CD8-positive, alpha-beta memory T cell (primary cell): ENCODE results near the gene ZSWIM4. TPM values are rescaled to one million over a fixed set of nuclear protein-coding genes. Genes with fewer than 3 reads are reported as not detected.

ENCODE experiments used
- CTCF ChIA-PET: fragments of 350-600 bp; sonication (Branson Sonifier 250); formaldehyde crosslinking; loops from one replicate; lab custom pipeline; 2021; ENCODE audit warnings: antibody characterized with exemption; lab: Charles Lee
- POLR2A ChIA-PET: fragments of 350-600 bp; sonication (Branson Sonifier 250); formaldehyde crosslinking; loops from one replicate; lab custom pipeline; 2021; ENCODE audit warnings: antibody characterized with exemption; lab: Charles Lee
- DNase-seq, 5 donors: peaks; one replicate each; pipeline versions ENCODE4 v3.0.0 to v3.0.0-alpha.2; 2020 to 2022; ENCODE audit warnings: mixed read lengths in 1 of 5
- H3K27ac ChIP-seq: one replicate; pipeline ENCODE4 v1.7.0; 2013; ENCODE audit warnings: low read depth, mild to moderate bottlenecking, low read length, moderate library complexity
- H3K27me3 ChIP-seq: 2 replicates; pipeline ENCODE4 v1.7.0; 2013; ENCODE audit warnings: low read length, mild to moderate bottlenecking; ENCODE audit not compliant: insufficient read depth, poor library complexity, severe bottlenecking
- H3K36me3 ChIP-seq: 2 replicates; pipeline ENCODE4 v1.7.0; 2013; ENCODE audit warnings: mild to moderate bottlenecking, low read length, moderate library complexity; ENCODE audit not compliant: insufficient read depth
- H3K4me1 ChIP-seq: 2 replicates; pipeline ENCODE4 v1.7.0; 2013; ENCODE audit warnings: mild to moderate bottlenecking, low read length, moderate library complexity; ENCODE audit not compliant: insufficient read depth
- H3K4me3 ChIP-seq: 2 replicates; pipeline ENCODE4 v1.7.0; 2013; ENCODE audit warnings: mild to moderate bottlenecking, low read length
- H3K9me3 ChIP-seq: 2 replicates; pipeline ENCODE4 v1.7.0; 2013; ENCODE audit warnings: mild to moderate bottlenecking, low read length
- H3K27ac Mint-ChIP-seq, 8 donors: one replicate each; pipeline ENCODE4 v1.8.0; 2020 to 2021; ENCODE audit warnings: mixed read lengths in 8 of 8, mild to moderate bottlenecking in 6 of 8, inconsistent platforms in 3 of 8, moderate library complexity in 3 of 8
- H3K27me3 Mint-ChIP-seq, 2 donors: one replicate each; pipeline ENCODE4 v1.8.0; 2020 to 2021; ENCODE audit warnings: mixed read lengths in 2 of 2, mild to moderate bottlenecking in 1 of 2, moderate library complexity in 1 of 2
- H3K36me3 Mint-ChIP-seq, 3 donors: one replicate each; pipeline ENCODE4 v1.8.0; 2020 to 2021; ENCODE audit warnings: mixed read lengths in 3 of 3, inconsistent platforms in 1 of 3, mild to moderate bottlenecking in 1 of 3
- H3K4me1 Mint-ChIP-seq, 3 donors: one replicate each; pipeline ENCODE4 v1.8.0; 2020 to 2021; ENCODE audit warnings: mixed read lengths in 3 of 3, inconsistent platforms in 1 of 3, mild to moderate bottlenecking in 1 of 3
- H3K4me3 Mint-ChIP-seq, 7 donors: one replicate each; pipeline ENCODE4 v1.8.0; 2020 to 2021; ENCODE audit warnings: mixed read lengths in 7 of 7, mild to moderate bottlenecking in 6 of 7, moderate library complexity in 4 of 7, inconsistent platforms in 2 of 7
- H3K9me3 Mint-ChIP-seq, 5 donors: one replicate each; pipeline ENCODE4 v1.8.0; 2020 to 2022; ENCODE audit warnings: mixed read lengths in 5 of 5, mild to moderate bottlenecking in 3 of 5, moderate library complexity in 2 of 5, inconsistent platforms in 1 of 5
- polyA plus RNA-seq: library from polyadenylated mRNA; unstranded; fragments of 300-500 nt; fragmentation: Illumina TruSeq; gene quantifications from one replicate; pipeline ENCODE4 v1.2.3, GENCODE V29; 2021
- total RNA-seq, 2 experiments: library from RNA; stranded (reverse); gene quantifications; one replicate each; pipeline ENCODE4 v1.2.3, GENCODE V29; 2021

Gene ZSWIM4
- total and polyA plus RNA-seq, 3 experiments from 2014 or later, result 1.6 to 4.8 (median 4.4) TPM

DNA sequence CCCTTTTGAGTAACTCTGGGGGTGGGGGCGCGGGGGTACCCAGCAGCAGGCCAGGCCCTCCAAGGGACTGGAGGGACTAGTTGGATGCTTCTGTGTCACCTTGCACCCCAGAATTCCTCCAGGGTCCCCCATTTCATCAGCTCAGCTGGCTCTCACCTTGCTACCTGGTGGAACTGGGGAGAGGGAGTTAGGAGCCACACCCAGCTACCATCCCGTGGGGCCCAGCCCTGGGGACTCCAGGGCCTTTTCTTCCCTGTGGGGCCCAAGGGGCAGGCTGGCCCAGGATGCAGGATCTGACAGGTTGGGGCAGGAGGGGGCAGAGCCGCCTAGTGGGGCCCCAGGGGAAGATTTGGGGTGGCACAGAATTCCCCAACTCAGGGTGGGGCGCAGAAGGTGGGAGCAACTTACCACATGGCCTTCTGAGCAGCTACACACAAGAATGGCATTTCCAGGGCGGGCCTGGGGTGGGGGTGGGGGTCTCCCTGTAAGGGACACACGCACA, 48.9 kb downstream of the ZSWIM4 start:
- POLR2A ChIA-PET, result interaction anchor here (4.2 kb wide), 1 partner anchor 8 kb away, joined by 44 read pairs; no protein-coding TSS in a partner anchor
- Histone ChIP-seq H3K36me3 (no peaks in the 10 kb centered on the region), H3K9me3 (no peaks in the 10 kb centered on the region), H3K4me1 (peaks cover 78% of the 10 kb centered on the region), H3K27ac (peak overlapping the region; percentile 38), H3K4me3 (no peak overlapping the region), H3K27me3 (no peaks in the 10 kb centered on the region)
- H3K4me3 Mint-ChIP-seq, result peak overlapping the region; percentile 26 to 95 (median 39)
- peaks cover 0 to 6% (median 0%) of the 10 kb centered on the region in 5 donors for H3K9me3 Mint-ChIP-seq
- H3K36me3 Mint-ChIP-seq, result peaks cover 0 to 29% (median 2%) of the 10 kb centered on the region in 3 donors
- H3K27me3 Mint-ChIP-seq, result peaks cover 0 to 37% of the 10 kb centered on the region in 2 donors
- H3K27ac Mint-ChIP-seq, result peak overlapping the region; percentile 96 to 100 (median 99)
- no peak for DNase-seq
- CTCF ChIA-PET, result no interaction called here
- H3K4me1 Mint-ChIP-seq, result peaks cover 51 to 83% (median 54%) of the 10 kb centered on the region in 3 donors

DNA sequence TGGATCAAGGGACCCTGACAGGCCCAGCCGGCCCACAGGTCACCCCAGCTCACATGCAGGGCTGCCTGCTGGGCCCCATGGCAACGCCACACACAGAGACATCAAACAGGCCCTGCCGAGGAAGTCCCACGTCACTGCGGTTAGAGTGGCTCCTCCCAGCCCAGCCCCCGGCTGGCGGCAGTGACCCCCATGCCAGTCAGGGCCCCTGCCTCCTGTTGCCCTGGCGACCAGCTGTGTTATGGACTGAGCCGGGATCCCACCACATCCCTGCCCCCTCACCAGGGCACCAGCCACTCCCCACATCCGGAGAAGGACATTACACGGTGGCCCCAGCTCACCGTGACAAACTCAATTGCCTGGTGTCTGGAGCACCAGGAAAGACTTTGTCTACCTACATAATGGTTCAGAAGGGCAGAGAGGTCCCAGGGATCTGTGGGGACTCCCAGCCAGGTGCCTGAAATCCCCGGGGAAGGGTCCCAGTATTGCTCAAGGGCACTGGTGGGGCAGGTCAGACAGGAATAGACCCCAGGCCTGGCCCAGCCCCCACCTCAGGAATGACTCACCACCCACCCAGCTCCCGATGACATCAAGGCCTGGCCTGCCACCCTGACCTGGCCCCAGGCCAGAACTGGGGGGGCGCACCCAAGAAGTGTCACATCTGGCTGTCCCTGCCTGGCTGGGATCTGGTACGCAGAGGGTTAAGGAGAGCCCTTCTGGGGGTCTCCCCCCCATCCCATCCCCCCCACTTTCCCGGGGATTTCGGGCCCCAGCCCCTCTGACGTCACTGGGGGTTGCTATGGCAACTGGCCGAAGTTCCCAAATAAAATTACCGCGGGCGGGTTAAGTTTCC, 51.5 kb downstream of the ZSWIM4 start:
- H3K4me3 Mint-ChIP-seq, result peak overlapping the region; percentile 83 to 92 (median 89)
- ChIA-PET POLR2A (interaction anchor here (0.5 to 4.4 kb wide), 15 partner anchors 9 to 243 kb away, joined by 3 to 44 read pairs (median 4); partner anchors contain the start of genes C19orf53 and IL27RA), CTCF (interaction anchor here (1.1 to 8.2 kb wide), 5 partner anchors 10 to 82 kb away, joined by 3 to 73 read pairs (median 9); partner anchors contain the start of genes MRI1 and ZSWIM4)
- H3K27me3 ChIP-seq, result no peaks in the 10 kb centered on the region
- no peaks in the 10 kb centered on the region for H3K9me3 ChIP-seq
- H3K36me3 ChIP-seq, result no peaks in the 10 kb centered on the region
- peak overlapping the region; percentile 70 for H3K4me3 ChIP-seq
- DNase-seq, result peak; percentile 94 to 100 (median 99)
- H3K4me1 ChIP-seq, result peaks cover 62% of the 10 kb centered on the region
- peaks cover 0 to 10% (median 0%) of the 10 kb centered on the region in 3 donors for H3K36me3 Mint-ChIP-seq
- H3K27ac ChIP-seq, result peak overlapping the region; percentile 100
- peaks cover 43 to 81% (median 45%) of the 10 kb centered on the region in 3 donors for H3K4me1 Mint-ChIP-seq
- H3K27ac Mint-ChIP-seq, result peak overlapping the region; percentile 99 to 100 (median 100)
- peaks cover 0 to 18% of the 10 kb centered on the region in 2 donors for H3K27me3 Mint-ChIP-seq
- H3K9me3 Mint-ChIP-seq, result peaks cover 0 to 5% (median 0%) of the 10 kb centered on the region in 5 donors

DNA sequence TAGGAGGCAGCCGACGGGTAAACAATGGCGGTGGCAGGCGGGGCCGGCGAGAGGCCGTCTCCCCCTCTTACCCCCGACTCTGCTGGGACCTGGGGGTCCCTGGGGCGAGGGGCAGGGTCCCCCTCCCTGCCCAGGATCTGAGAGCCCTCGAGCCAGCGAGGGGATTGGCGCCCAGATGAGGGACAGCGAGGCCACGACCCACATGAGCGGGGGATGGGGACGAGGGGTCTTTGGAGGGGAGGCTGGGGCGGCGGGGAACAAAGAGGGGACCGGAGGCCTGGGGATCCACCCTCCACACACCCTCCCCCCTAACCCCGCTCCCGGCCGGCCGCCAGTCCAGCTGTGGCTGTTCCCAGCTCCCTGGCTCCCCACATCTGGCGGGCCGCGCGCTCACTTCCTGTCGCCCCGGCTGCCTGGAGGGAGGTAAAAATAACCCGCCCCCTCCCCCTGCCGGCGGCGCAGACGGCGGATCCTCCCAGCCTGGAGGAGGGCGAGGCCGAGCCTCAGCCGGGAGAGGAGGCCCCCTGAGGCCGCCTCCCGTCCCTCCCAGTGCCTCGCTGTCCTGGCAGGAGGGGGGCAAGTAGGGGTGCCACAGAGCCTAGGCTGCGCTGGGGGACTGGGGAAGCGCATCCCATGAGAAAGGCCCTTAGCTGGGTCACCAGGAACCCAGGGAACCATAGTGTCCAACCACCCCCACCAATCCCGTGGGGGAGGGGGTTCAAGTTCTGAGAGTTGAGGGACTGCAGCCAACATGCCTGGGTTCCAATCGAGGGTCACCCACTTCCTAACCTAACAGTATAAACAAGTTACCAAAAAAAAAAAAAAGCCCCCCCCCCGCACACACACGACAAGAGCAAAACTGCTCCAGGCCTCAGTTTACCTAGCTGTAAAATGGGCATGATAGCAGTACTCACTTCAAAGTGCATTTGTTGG, 52.4 kb downstream of the ZSWIM4 start:
- Histone ChIP-seq H3K27ac (peak overlapping the region; percentile 100), H3K4me1 (peaks cover 60% of the 10 kb centered on the region), H3K27me3 (no peaks in the 10 kb centered on the region), H3K9me3 (no peaks in the 10 kb centered on the region), H3K36me3 (no peaks in the 10 kb centered on the region), H3K4me3 (peak overlapping the region; percentile 70)
- Mint-ChIP-seq H3K4me3 (peak overlapping the region; percentile 83 to 92 (median 89)), H3K4me1 (peaks cover 40 to 77% (median 45%) of the 10 kb centered on the region in 3 donors), H3K9me3 (peaks cover 0 to 5% (median 0%) of the 10 kb centered on the region in 5 donors), H3K27me3 (peaks cover 0 to 15% of the 10 kb centered on the region in 2 donors), H3K27ac (peak overlapping the region; percentile 99 to 100 (median 100)), H3K36me3 (peaks cover 0 to 5% (median 0%) of the 10 kb centered on the region in 3 donors)
- CTCF ChIA-PET, result interaction anchor here (0.9 to 8.2 kb wide), 6 partner anchors 11 to 100 kb away, joined by 3 to 73 read pairs (median 6); partner anchors contain the start of gene MRI1
- POLR2A ChIA-PET, result interaction anchor here (0.6 to 4.4 kb wide), 7 partner anchors 8 to 59 kb away, joined by 3 to 44 read pairs (median 6); no protein-coding TSS in a partner anchor
- DNase-seq, result peak; percentile 82 to 92 (median 83)

DNA sequence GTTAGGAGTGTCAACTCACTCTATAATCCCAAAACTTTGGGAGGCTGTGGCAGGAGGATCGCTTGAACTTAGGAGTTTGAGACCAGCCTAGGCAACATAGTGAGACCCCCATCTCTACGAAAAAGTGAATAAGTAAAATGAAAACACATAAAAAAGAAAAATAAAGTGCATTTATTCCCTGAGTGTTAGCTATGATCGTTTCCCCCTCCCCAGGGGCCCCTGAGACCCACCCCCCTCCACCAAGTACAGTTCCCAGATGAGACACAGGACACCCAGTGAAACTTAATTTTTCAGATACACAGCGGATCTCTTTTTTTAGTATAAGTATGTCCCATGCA, 53.1 kb downstream of the ZSWIM4 start:
- peaks cover 0 to 13% of the 10 kb centered on the region in 2 donors for H3K27me3 Mint-ChIP-seq
- Histone ChIP-seq H3K27me3 (no peaks in the 10 kb centered on the region), H3K4me1 (peaks cover 56% of the 10 kb centered on the region), H3K36me3 (no peaks in the 10 kb centered on the region), H3K27ac (peak overlapping the region; percentile 100), H3K4me3 (no peak overlapping the region), H3K9me3 (no peaks in the 10 kb centered on the region)
- H3K4me3 Mint-ChIP-seq, result peak overlapping the region in 5 of 7 donors; percentile 33 to 83 (median 37)
- H3K9me3 Mint-ChIP-seq, result peaks cover 0 to 5% (median 0%) of the 10 kb centered on the region in 5 donors
- ChIA-PET CTCF (interaction anchor here (0.9 to 8.2 kb wide), 6 partner anchors 14 to 101 kb away, joined by 3 to 73 read pairs (median 3); partner anchors contain the start of gene MRI1), POLR2A (interaction anchor here (0.6 to 4.4 kb wide), 4 partner anchors 9 to 60 kb away, joined by 4 to 44 read pairs (median 34); no protein-coding TSS in a partner anchor)
- H3K36me3 Mint-ChIP-seq, result peaks cover 0 to 4% (median 0%) of the 10 kb centered on the region in 3 donors
- H3K27ac Mint-ChIP-seq, result peak overlapping the region; percentile 81 to 100 (median 98)
- peaks cover 37 to 73% (median 45%) of the 10 kb centered on the region in 3 donors for H3K4me1 Mint-ChIP-seq
- DNase-seq, result no peak

DNA sequence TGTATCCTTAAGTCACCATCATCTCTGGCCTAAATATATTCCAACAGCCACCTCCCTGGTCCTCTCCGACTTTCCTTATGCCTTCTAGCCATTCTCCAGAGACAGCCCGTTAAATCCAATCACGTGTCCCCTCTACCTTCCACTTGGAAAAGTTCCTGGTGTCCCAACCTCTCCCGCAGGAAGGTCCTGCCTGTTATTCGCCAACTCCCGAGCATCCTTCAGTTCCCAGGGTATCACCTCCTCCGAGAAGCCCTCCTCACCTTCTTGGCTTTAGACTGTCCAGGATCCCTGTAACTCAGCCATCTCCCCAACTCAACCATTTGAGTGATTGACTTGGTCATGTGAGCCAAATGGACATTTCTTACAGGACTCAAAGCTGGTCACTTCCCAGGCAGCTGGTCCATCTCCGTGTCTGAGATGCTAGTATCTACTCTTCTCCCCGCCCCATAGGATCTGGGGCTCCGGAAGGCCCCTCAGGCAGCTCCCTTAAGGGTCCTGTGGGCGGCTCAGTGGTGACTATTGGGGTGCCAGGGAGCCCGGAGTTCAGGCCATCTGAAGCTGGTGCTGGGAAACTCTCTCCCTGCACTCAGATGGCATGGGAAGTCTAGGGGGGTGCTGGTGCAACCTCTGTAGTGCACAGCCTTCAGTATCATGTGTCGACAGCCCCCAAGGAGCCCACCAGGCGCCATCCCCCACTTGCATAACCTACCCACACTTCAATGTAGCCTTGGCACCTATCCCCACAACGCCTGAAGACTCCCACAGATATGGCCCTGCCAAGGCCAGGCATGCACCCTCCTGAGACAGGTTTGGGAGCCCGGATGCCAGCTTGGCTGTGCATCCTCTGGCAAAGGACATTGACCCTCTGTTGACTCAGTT, 53.8 kb downstream of the ZSWIM4 start:
- peaks cover 0 to 5% (median 0%) of the 10 kb centered on the region in 5 donors for H3K9me3 Mint-ChIP-seq
- peak in 1 of 5 donors; percentile 60 for DNase-seq
- Histone ChIP-seq H3K27me3 (no peaks in the 10 kb centered on the region), H3K36me3 (no peaks in the 10 kb centered on the region), H3K4me3 (no peak overlapping the region), H3K4me1 (peaks cover 48% of the 10 kb centered on the region), H3K9me3 (no peaks in the 10 kb centered on the region), H3K27ac (no peak overlapping the region)
- H3K36me3 Mint-ChIP-seq, result peaks cover 0 to 4% (median 0%) of the 10 kb centered on the region in 3 donors
- ChIA-PET POLR2A (interaction anchor here (0.5 to 4.4 kb wide), 4 partner anchors 12 to 97 kb away, joined by 3 to 39 read pairs (median 4); no protein-coding TSS in a partner anchor), CTCF (interaction anchor here (0.9 to 8.2 kb wide), 5 partner anchors 13 to 101 kb away, joined by 3 to 73 read pairs (median 3); partner anchors contain the start of gene C19orf53)
- H3K4me1 Mint-ChIP-seq, result peaks cover 35 to 65% (median 45%) of the 10 kb centered on the region in 3 donors
- peak overlapping the region in 6 of 7 donors; percentile 42 to 83 (median 66) for H3K4me3 Mint-ChIP-seq
- peak overlapping the region; percentile 4 to 100 (median 96) for H3K27ac Mint-ChIP-seq
- H3K27me3 Mint-ChIP-seq, result peaks cover 0 to 13% of the 10 kb centered on the region in 2 donors
